NB4 (cell line): ENCODE data around the gene P3H3.

Experiments used
- CTCF ChIP-seq: IDR thresholded peaks from one replicate; pipeline ENCODE4 v1.5.1; 2012; ENCODE audit warnings: low read depth, low read length
- POLR2A ChIP-seq: IDR thresholded peaks from 2 replicates; pipeline ENCODE4 v1.6.1; 2011; ENCODE audit warnings: mild to moderate bottlenecking; ENCODE audit not compliant: insufficient read length; ENCODE audit errors: extremely low read depth

GRCh38 chr12:6884539-6884938, 56.3 kb downstream of the P3H3 start:
- TF ChIP-seq CTCF (no peak), POLR2A (no peak)
